HPDE6-E6E7 (cell line): ENCODE results near the gene ZNF850.

ENCODE experiments used
- DNase-seq: peaks from one replicate; pipeline ENCODE4 v3.0.0; 2011; ENCODE audit warnings: missing footprints; ENCODE audit errors: extremely low spot score

Gene ZNF850

GRCh38 chr19:36688058-36688457 is 84.5 kb downstream of the ZNF850 start:
- DNase-seq, result no peak

- peak; percentile 98 for DNase-seq
Measured at GRCh38 chr19:36687214-36688056, 85.2 kb downstream of the ZNF850 start, which contains the start of gene ZNF567. ZNF567 (plus strand) TSS chr19:36687612; CDS start chr19:36694868, 7,256 bp downstream.

- DNase-seq, result no peak
Measured at GRCh38 chr19:36686365-36687213, 86.0 kb downstream of the ZNF850 start.

GRCh38 chr19:36685835-36686234 is 86.8 kb downstream of the ZNF850 start:
- no peak for DNase-seq

- no peak for DNase-seq
Measured at GRCh38 chr19:36679455-36679854, 93.2 kb downstream of the ZNF850 start.

- no peak for DNase-seq
Measured at GRCh38 chr19:36674201-36674600, 98.4 kb downstream of the ZNF850 start.

GRCh38 chr19:36672368-36672767 is 100.2 kb downstream of the ZNF850 start:
- DNase-seq, result no peak

GRCh38 chr19:36668646-36669045 is 104.0 kb downstream of the ZNF850 start:
- DNase-seq, result no peak

- DNase-seq, result no peak
Measured at GRCh38 chr19:36665832-36666231, 106.8 kb downstream of the ZNF850 start.
